Breast epithelium (tissue), 3 donors: ENCODE data around the gene BTBD8.

ENCODE experiments used
- POLR2A ChIP-seq: fragments of 450-650 bp; IDR thresholded peaks from one replicate; pipeline ENCODE4 v1.6.1; 2016; ENCODE audit warnings: antibody characterized with exemption, mild to moderate bottlenecking, moderate library complexity
- TF ChIP-seq, protein P1 (sequence below), 3 donors: fragments of 450-650 bp; IDR thresholded peaks; one replicate each; pipeline ENCODE4 v1.5.1; 2016 to 2017; ENCODE audit warnings: antibody characterized with exemption in 3 of 3, mild to moderate bottlenecking in 3 of 3, moderate library complexity in 3 of 3

DNA sequence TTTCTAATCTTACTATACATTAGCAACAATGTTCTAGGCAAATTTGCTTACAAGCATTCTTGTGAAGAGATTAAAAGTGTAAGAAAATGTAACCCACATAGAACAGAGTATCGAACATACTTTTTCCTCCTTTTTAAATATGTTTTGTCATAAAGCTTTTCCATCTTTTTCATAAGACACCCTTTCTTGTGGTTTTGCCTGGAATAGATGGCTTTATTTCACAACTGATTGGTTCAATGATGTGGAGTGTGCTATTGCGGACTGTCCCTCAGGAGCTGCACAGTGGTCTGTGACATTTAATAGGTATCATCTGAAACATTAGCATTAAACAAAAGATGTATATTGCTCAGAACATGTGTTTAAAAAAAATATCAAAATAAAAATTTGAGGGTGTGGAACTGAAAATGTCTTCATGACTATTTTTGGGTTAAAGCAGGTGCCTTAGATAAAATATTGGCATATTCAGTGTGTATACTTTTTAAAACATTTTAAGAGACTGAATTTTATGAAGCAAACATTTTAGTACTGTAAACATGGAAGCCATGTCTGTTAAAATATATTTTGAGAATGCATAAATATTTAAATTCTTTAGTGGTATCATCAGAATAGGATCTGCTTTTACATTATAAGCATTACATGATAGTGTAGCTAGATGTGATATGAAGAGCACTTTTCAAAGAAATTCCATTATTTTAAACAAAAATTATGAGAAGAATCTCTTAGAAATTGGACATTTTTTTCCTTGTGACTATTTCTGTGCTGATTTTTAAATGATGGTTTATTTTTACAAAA lies 89.3 kb downstream of the BTBD8 start:
- TF ChIP-seq, protein P1, sequence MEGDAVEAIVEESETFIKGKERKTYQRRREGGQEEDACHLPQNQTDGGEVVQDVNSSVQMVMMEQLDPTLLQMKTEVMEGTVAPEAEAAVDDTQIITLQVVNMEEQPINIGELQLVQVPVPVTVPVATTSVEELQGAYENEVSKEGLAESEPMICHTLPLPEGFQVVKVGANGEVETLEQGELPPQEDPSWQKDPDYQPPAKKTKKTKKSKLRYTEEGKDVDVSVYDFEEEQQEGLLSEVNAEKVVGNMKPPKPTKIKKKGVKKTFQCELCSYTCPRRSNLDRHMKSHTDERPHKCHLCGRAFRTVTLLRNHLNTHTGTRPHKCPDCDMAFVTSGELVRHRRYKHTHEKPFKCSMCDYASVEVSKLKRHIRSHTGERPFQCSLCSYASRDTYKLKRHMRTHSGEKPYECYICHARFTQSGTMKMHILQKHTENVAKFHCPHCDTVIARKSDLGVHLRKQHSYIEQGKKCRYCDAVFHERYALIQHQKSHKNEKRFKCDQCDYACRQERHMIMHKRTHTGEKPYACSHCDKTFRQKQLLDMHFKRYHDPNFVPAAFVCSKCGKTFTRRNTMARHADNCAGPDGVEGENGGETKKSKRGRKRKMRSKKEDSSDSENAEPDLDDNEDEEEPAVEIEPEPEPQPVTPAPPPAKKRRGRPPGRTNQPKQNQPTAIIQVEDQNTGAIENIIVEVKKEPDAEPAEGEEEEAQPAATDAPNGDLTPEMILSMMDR (IDR thresholded peaks at IDR 0.05) = no peak
- TF ChIP-seq POLR2A = no peak
